NOMO-1 treated with DMSO at 0.1 percent for 48 hours (cell line): ENCODE results near the gene ZNF467.

ENCODE experiments used
- DNase-seq: peaks from one replicate; lab custom pipeline; 2025; ENCODE audit not compliant: unreplicated experiment; lab: John Stamatoyannopoulos, UW

Gene ZNF467

DNA sequence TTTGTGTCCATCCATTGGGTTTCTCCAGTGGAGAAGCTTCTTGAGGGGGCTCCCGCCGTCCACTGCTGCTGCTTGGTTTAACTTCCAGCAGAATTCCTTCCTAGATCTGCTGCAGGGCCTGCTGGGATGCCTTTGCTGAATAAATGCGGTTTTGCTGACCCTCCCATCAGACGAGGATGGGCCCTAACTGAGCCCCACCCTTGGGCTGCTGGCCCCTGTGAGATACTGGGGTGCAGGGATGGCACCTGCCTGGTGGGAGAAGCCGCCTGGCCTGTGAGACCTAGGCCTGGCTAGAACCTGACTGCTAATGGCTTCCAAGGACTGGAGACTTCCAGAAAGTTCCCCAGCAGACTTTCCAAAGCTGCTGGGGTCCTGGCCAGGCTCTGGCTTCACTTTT, 43.8 kb downstream of the ZNF467 start:
- DNase-seq = no peak

DNA sequence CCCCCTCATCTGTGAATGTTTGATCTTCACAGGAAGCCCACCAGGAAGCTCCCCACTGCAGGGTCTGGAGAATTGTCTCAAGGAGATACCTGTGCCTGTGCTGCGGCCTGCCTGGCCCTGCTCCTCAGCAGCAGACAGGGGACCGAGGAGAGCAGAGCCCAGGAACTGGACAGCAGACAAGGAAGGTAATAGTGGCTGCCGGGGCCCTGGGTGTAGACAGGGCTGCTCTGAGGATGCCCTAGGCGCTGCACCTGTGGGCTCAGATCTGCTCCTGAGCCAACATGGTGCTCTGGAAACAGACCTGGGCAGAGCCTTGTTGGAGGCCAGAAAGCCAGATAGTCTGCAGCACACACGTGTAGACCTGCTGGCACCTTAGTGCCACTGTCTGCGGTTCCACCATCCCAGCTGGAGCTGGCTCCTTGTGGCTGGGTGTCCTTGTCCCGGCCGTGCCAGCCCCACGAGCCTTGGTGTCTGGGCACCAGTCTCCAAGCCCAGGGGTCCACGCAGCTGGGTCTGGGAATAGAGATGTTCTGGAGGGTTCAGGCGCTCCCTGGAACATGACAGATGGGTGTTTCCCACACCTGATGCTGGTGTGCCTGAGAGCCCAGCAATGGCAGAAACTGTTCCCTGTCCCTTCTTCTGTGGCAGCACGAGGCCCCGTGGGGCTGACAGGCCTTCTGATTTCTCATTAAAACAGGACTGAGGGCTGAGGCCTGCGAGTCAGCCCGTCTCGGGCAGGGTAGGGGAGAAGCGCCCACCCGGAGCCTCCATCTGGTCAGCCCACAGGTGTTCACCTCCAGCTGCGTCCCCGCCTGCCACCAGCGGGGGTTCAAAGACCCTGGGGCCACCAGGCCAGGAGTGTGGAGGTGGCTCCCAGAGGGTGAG, 44.7 kb downstream of the ZNF467 start:
- DNase-seq = no peak

DNA sequence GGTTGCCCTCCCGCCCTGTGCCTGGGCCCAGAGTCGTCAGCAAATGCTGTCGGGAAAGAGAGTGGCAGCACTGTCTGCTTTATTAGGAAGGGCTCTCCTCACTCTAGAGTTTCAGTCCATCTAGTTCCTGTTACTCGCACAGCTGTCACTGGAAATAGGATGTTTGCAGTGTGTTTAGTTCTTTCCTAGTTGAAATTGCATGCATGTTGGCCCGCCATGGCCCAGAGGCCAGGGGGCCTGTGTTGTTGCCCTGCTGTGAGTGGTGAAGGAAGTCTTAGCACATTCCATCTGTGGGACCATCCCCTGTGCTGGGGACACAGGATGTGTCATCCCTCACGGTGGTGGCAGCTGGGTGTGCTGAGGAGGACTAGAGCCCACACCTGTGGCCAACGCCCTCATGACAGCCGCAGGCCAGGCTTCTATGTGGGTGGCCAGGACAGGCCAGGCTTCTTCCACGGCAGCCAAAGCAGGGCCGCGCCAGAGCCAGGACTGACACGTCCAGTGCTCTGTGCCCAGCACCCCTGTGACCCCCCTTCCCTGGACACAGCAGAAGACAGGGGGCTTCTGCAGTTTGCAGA, 45.4 kb downstream of the ZNF467 start:
- DNase-seq = no peak

DNA sequence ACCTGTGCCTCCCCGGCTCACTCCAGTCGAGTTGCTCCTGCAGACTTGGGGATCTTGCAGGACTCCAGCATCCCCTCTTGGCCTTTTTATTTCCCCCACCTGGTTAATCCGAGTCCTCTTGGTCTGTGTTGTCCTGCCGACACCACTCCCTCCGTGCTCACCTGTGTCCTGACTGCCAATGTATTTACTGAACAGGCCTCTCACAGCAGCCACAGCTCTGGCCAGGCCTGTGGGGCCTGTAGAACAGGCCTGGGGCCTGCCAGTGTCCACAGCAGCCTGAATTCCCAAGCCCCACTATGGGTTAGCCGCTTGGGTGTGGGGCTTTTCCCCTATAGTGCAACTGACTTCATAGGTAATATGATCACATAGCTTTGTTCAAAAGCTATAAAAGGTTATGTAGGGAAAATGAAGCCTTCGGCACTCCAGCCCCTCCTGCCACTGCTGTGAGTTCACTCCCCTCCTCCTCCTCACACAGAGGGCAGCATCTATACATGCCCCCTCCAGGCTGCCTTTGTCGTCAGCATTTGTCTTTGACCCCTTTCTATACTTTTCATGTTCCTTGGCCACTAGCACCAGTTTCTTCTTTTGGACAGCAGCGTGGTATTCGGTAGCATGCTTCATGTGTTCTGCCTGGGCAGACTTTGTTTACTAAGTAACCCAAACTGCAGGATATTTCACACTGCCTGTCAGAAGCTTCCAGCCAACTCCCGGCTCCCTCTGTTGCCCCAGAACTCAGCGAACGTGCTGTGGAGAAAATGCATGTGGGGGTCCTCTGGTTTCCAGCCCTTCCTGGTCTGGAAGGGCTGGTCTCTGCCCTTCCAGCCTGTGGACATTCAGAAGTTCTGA, 46.1 kb downstream of the ZNF467 start:
- DNase-seq = no peak

DNA sequence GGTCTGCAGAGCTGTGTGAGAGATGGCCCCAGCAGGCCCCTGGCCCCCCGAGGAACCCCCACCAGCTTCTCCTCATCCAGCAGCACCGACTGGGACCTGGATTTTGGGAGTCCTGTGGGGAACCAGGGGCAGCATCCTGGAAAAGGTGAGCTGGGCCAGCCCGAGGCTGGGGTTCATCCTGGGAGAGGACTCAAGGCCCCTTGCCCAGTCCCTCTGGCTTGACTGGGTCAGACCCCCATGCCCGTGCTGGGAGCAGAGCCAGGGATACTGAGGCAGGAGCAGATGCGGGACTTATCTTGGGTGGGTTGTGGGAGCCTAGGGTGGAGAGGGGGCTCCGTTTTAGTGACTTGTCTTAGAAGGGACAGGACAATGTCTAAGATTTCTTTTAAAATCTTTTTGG, 47.5 kb downstream of the ZNF467 start:
- no peak for DNase-seq

DNA sequence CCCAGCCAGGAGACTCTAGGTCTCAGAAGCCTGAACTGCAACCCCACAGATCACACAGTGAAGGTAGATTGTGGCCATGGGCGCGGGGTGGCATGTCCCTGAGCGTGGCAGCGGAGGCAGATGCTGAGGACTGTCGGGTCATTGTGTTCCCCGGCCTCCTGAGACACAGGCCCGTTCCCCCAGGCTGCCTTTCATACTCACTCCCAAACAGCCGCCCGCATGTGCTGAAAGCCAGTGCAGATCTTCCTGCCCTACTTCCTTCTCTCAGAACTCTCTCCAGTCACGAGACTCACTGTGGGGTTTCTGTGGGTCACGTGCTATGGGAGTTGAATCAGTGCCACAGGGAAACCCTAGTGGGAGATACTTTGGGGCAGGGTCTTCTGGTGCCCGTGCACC, 48.0 kb downstream of the ZNF467 start:
- no peak for DNase-seq

DNA sequence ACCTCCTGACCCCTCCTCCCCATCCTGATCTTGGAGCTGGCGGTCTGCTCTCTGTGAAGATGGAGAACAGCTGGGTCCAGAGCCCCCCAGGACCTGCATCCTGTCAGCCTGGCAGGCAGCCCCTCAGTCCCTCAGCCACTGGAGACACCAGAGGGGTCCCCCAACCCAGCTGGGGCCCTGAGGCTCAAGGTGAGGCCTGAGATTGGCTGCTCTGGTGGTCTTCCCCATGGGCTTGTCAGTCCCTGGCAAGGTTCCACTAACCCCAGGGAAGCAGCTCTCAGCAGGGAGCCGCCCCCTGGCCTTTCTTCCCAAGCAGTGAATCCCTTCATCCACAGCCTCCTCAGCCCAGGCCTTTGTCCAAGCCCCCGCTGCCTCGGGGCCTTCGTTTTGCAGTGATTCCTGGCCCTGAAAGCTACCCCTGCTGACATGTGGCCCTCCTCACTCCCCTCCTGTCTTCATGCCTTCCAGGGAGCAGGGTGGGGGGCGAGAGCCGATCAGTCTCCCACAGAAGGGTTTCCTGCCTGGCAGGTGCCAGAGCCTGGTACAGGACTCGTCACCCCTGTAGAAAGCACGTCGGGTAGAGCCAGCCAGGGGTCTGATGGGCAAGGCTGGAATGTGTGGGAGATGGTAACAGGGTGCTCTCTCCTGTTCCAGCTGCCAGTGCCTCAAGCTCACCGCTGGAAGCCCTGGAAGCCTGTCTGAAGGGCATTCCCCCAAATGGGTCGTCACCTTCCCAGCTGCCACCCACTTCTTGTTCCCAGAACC, 48.5 kb downstream of the ZNF467 start:
- no peak for DNase-seq

DNA sequence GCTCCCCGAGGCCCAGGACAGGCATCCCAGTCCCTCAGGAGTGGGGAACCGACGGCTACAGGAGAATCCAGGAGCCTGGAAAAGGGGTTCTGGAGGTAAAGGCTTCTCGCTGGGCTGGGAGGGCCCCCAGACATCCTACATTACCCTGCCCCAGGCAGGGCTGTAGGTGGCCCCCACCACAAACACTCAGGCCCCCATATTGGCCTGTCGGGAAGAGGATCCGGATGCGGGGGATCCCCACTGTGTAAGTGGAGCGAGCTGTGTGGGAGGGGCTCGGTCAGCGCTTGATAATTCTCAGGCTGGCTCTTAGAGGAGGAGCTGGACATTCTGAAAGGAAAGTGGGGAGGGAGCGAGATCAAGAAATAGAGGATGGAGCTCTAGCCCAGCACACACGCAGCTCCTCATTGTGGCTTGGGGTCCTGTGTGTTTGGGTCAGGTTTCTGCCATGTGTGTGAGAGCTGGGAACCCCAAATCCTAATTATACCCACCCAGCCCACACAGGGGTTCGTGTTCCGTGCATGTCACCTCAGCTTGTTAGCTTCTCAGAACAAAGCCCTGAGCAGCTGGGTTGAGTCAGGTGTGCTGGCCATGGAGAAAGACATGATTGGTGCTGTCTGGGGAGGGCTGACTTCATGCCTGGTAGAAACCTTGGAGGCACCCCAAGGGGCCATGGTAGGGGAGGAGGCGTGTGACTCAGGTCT, 49.4 kb downstream of the ZNF467 start:
- DNase-seq = no peak

DNA sequence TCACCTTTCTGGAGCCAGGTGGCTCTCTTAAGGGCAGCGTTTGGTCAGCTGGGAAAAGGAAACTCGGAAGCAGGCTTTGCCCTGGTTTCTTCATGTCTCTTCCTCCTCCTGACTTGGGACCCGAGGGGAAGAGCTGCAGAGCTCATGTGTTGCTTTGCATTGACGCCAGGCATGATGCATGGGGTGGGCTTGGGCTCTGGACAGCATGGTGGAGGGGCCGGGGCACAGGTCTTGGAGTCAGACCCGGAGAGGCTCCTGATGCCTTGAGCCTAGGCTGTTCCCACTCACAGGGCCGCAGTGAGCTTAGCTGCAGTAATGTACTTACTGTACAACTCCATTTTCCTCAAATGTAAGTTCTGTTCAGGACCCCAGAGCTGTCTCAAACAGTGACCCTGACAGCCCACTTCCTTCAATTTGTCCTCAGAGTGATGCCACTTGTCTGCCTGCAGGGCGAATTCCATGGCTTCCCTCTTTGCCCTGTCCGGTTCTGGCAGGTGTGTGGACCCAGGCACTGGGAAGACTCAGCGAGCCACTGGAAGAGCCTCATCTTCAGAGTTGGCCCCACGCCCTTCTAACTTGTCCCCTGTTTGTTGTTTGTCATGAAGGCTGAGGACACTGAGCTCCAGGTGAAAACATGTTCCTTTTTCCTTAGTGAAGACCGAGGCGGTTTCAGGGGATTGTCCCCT, 50.2 kb downstream of the ZNF467 start:
- no peak for DNase-seq

DNA sequence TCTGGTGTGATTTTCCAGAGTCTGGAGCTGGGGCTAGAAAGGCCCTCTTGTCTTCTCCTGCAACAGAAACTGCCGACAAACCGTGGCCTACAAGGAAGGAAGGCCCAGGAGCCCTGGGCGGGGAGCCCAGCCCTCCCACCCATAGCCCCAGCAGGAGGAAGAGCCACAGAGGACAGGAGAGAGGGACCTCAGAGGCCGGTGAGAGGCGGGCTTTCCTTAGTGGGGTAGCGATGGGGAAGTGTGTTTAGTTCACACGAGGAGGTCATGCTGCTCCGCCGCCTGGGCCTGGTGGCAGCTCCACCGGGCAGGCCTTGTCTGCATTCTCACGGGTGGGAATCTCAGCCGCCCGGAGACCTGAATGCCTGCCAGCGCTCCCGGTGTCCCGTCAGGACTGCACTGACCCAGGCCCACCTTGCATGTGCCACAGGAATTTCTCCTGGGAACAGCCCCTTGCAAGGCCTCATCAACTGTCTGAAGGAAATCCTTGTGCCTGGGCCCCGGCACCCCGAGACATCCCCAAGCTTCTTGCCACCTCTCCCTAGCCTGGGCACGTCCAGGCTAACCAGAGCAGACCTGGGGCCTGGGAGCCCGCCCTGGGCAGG, 50.9 kb downstream of the ZNF467 start:
- no peak for DNase-seq

DNA sequence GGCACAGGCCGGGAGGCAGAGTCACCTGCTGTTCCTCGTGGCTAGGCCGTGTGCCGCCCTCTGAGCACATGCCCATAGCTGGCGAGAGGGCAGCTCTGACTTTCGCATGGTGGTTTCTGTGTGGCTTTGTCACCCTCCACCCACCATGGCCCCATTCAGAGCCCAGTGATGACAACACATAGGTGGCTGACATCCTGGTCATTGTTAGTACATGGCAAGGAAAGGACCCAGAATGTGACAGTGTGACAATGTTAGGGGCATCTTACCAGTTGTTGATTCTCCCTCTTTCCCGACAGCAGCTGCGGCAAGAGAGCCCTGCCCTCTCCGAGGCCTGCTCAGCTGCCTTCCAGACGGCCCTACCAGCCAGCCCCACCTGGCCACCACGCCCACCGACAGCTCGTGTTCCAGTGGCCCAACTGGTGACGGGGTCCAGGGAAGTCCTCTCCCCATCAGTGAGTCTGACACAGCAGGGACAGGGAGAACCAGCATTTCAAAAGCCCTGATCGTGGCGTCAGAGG, 52.2 kb downstream of the ZNF467 start:
- DNase-seq = no peak

DNA sequence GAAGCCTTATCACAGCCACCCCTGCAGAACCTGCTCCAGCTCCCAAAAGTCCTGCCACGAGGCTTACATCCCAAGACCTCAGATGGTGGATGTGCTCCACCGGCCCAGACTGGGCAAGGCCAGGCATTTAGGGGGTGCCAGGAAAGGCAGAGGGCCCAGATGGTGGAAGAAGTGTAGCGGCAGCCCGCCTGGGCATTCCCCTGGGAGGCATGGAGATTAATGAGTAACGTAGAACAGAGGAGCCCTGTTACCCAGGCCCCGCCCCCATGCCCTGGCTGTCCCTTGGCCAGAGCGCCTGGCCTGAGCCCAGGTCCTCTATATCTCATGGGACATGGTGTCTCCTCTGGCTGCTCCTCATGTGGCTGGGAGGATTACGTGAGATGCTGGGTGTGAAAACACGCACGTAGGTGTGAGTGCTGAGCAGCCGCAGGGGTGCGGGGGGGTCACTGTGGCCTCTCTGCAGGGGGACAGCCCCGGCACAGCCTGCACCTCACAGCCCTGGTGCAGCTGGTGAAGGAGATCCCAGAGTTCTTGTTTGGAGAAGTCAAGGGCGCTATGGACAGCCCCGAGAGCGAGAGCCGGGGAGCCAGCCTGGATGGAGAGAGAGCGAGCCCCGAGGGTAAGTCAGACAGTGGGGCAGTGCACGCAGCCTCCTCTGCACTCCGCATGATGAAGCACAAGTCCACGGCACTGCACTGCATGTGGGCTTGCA, 52.9 kb downstream of the ZNF467 start:
- DNase-seq = no peak

DNA sequence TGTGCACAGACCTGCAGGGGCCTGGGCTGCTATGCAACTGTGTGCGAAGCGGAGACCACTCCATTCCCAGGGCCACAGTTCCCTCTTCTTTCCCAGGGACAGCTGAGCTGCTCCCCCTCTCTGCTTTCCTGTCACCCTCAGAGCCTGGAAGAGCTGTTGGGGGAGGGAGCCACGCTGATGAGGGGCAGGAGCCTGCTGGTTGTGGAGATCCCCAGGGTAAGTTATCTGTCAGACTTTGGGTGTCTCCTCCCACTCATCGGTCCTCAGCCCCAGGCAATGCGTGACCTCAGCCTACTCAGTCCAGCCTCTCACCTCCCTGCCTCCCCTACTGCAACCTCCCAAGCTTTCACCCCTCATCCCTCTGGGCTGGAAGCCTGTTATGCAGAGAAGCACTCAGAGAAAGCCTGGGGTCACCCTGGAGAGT, 53.5 kb downstream of the ZNF467 start:
- no peak for DNase-seq

DNA sequence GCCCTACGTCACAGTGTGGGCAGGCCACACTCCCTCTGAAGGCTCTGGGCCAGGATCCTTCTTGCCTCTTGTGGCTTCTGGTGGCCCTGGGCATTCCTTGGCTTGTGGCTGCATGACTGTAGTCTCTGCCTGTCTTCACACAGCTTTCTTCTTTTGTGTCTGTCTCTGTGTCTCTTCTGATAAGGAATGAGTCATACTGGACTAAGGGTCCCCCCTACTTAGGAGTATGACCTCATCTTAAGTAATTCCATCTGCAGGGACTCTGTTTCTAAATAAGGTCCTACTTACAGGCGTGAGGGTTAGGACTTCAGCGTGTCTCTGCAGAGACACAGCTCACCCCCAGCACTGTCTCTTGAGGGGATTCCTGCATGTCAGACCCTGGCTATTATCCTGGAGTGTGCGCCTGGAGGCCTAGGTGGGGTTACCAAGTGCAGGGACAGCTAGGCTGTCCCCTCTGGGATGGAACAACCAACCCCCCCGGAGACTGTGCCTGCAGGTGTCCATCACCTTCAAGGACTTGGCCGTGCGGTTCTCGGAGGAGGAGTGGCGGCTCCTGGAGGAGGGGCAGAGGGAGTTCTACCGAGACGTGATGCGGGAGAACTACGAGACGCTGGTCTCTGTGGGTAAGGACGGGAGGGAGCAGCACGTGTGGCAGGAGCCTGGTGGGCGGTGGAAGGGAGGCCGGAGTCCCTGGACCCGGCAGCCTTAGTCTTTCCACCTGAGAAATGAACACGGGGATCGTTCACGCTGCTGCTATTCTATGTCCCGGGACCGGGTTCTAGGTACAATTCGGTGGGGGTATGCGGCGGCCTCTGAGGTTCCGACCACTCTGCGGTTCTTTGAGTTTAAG, 54.1 kb downstream of the ZNF467 start:
- no peak for DNase-seq

DNA sequence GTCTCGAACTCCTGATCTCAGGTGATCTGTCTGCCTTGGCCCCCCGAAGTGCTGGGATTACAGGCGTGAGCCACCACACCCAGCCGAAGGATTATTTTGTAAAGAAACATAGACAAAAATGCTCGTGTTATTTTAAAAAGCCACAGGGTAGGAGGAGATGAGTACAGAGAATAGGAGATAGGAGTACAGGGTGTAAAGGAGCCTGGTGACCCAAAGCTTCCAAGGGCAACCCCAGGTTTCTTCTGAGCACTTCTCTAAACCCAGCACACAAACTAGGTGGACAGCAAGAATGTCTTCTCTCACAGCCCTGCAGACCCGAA, 54.7 kb downstream of the ZNF467 start:
- DNase-seq = no peak

DNA sequence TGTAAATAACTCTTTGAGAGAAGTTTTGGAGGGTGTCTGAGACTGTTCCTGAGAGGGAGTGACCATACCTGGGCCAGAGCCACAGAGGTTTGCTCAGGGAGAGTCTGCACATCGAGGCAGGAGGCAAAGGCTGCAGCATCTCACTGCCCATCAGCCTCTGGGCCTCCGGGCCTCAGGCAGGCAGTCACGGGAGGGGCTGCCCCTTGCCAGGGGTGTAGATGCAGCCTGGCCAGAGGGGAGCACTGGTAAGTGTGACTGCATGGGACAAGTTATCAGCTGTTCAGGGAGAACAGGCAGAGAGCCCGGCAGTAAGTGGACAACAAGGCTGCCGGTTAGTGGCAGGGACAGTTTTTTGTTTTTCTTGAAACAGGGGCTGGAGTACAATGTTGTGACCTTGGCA, 55.9 kb downstream of the ZNF467 start:
- no peak for DNase-seq

DNA sequence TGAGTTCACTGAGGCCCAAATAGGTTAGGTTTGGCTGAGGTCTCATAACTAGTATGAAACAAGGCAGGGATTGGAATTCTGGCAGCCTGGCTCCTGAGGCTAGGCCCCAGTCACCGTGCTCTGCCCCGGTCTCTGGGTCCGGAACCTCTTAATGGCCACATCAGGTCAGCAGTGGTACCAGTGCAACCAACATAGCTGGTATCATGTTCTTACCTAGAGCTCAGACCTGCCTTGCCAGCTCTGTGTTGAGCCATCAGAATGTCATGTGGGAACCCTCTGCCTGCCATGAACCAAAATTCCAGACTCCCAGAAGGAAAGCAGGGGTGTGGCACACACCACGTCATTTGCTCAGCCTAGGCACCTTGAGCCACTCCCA, 56.5 kb downstream of the ZNF467 start:
- no peak for DNase-seq
